Inferior parietal cortex (tissue), 1 donor: ENCODE data around the gene PLXND1.

Source experiments
- DNase-seq: peaks from one replicate; pipeline ENCODE4 v3.0.0-alpha.2; 2016; ENCODE audit errors: extremely low spot score

Gene PLXND1

DNA sequence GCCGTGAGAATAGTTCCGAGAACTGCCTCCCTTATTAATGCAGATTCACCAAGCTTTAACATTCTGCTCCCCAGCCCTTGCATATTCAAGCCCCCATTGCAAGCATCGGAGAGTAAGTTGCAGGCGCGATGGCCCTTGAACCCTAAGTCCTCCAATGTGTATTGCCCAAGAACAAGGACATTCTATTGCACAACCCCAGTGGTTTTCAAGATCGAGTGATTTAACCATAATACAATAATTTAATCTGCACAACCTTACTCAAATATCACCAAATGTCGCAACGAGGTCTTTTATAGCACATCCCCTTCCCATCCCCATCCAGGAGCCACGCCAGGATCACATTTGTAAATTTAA, 21.7 kb upstream of the PLXND1 start:
- DNase-seq = no peak

DNA sequence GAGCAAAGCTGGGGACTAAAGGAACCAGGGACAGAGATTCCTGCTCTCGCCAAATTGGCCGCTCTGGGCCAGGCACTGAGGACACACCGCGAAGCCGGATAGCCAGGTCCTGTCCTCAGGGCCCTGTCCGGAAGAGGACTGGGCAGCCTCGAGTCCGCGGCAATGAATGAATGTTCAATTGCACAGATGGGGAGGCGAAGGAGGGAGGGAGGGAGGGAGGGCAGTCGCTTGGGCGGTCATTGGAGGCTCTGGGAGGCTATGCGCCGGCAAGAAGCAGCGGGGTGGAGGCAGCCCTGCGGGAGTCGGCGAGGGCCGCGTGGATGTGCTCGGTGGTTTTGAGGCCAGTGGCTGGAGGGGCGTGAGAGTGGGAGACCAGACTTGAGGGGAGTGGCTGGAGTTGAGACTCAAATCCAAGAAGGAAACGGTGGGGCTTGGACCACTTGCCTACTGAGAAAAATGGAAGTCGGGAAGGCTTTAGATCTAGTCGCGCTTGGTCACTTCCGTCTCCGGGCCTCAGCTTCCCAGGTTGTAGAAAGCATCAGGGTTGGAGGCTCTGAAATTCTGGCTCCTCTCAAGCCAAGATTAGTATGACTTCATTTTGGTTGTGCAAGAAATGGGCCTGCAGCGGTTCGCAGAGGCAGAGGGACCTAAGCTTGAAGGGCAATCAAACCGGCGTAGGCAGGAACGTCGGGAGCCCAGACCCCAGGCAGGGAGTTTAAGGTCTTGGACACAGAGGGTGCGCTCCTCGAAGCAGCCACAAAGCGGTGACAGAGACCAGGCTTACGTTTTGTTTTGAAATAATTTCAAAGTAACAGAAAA, 21.1 kb upstream of the PLXND1 start:
- DNase-seq = peak; percentile 83

DNA sequence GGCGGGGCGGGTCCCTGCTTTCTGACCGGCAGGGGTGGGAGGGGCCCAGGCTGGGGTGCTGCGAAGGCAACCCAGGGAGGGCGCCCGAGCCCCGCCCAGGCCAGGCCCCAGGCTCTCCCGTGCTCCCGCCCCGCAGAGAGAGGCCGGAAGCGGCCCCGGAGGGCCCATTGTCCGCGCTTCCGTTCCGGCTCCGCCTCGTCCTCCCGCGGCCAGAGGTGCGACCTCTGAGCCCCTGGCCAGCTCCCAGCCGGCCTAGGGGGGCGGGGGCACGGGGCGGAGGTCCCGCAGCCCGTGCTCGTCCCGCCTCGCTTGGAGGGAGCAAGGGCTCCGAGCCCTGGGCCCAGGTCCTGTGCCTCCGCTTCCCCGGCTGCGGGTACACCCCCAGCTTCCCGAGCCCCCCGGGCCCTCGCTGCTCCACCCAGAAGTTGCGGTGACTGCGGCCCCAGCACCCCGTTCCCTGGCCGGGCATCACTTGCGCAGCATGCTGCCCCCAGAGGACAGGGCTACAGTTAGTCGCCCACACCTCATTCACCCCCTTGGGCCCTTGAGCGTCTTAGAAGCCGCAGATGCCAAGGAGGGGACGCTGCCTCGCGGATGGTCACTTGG, 20.4 kb upstream of the PLXND1 start:
- peak; percentile 64 for DNase-seq

DNA sequence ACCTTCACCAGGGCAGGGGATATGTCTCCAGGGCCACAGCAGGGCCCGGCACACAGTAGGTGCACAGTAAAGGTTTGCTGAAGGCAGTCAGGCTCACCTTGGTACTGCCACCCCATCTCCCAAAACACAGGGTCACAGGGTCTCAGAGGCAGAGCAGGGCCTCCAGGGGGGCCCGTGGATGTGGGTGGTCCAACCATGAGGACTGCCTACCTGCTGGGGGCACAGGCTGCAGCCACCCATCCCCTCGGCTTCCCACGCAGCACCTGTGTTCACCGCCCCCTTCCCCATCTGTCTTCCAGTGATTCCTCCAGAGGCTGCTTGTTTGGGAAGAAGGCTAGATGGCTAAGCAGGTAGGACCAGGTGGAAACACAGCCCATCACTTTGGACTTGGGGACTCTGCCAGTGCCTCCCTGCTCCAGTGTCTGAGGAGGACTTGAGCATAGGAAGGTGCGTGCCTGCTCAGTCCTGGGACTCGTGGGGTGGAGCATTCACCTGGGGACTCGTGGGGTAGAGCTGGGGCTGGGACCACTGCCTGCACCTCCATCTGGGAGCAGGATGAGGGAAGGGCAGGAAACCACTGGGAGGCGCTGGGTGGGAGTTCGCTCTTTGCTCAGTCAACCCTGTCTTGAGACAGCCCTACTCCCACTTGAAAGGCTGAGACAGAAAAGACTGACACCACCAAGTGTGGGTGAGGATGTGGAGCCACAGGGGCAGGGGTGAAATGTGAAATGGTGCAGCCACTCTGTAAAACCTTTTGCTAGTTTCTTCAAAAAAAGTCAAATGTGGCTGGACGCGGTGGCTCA, 18.8 kb upstream of the PLXND1 start:
- DNase-seq = no peak

DNA sequence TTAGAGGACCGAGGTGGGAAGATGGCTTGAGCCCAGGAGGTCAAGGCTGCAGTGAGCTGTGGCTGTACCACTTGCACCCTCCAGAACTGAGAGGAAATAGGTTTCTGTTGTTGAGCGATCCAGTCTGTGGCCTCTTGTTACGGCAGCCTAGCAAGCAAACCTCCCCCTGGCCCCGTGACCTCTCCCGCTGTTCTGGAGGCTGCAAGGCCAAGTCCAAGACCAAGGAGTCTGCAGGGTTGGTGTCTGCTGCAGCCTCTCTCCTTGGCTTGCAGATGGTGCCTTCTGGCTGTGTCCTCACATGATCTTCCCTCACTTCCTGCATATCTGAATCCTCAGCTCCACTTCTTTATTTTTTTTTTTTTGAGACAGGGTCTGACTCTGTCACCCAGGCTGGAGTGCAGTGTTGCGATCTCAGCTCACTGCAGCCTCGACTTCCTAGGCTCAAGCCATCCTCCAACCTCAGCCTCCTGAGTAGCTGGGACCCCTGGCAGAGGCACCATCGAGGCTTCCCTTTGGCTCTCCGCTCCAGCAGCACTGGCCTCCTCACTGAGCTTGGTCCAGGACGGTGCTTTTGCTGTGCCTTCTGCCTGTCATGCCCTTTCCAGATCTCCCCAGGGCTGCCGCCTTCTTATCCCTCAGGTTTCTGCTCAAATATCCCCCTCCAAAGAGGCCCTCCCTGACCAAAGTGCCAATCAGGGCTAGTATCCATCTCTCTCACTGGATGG, 18.0 kb upstream of the PLXND1 start:
- no peak for DNase-seq

DNA sequence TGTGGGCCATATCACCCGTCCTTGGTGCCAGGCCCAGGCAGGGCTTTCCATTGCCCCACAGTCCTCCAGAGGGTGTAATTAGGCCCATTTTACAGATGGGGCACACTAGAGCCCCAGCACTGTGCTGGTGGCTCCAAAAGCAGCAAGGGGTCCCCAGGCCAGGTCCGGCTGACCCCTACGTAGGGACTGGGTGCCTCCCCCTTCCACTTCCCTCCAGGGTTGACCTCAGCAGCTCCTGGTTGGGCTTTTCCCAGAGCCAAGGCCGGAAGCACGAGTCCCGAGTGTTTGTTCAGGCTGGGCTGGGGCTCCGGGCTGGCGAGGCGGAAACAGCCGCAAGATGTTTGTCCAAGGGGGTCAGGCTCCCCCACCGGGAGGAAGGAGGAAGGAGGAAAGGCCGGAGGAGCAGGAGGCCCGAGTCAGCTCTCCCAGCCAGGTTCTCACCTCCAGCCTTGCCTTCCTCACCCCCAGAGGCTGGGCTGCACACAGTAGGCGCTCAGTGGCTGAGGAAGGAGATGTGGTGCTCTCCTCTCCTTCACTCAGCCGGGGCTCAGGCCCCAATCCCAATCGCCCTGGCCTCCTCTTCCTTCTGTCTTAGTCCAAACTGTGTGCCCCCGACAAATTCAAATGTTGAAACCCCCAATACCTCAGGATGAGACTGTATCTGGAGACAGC, 17.1 kb upstream of the PLXND1 start:
- no peak for DNase-seq

DNA sequence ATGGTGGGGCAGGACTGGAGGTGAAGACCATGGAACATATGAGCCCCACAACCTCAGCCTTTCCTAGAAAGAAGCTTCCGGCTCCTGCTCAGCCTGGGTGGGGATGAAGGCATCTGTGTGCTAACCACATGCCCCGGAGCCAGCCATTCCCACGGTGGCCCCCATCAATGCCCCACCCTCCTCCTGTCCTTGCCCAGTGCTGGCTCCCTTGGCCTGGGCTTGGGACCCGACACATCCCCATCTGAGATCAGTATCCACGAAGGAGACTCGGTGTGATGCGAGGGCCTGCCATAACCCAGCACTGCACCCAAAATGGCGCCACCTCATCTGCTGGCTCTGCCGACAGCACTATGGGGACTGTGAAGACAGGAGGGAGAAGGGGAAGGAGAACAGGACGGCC, 16.5 kb upstream of the PLXND1 start:
- DNase-seq = no peak

DNA sequence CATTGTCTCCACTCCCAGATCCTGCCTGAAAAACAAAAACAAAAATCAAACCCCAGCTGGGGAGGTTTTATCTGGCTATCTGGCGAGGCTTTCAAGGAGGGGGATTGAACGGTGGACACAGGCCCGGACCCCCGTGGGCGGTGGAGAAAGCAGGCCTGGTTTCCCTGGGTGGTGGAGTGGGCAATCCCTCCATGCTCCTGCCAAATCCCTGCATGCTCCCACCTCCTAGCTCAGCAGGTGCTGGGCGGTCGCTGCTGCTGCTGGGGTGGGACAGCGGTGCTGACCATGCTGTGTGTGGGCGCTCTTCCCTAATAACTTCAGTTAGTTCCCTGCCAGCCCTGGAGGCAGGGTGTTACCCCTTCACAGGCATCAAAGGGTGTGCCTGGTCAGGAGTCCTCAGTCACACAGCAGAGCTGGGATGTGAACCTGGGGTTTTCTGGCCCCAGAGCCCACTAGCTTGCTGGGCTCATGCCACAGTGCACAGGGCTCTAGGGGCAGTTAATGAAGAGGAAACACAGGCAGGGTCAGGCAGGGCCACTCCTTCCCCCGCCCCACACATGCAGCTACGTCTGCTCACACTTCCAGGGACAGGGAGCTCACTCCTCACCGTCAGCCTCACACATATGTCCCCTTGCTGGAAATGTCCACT, 15.9 kb upstream of the PLXND1 start:
- DNase-seq = no peak

DNA sequence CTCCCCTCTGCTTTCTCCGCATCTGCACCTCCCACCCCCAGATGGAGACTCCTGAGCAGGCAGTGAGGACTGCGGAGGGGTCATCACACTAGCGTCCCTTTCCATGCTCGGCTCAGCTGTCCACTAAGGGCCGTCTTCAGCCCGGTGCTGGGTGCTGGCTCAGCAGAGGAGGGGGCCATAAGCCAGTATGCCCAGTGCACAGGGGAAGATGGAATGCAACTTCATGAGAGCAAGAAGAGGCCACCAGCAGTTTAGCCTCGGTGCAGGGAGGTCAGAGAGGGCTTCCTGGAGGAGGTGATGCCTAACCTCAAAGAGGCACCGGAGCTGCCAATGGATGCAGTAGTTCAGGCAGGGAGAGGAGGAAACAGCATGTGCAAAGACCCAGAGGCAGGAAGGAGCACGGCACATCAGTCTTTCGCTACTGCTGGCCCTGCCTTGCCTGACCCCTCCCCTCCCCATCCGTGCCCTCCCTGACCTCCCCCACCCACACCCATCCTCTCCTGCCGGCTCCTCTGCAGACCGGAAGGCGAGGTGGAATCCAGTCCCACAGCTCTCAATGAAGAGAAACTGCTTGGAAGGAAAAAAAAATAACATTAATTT, 15.2 kb upstream of the PLXND1 start:
- DNase-seq = no peak

DNA sequence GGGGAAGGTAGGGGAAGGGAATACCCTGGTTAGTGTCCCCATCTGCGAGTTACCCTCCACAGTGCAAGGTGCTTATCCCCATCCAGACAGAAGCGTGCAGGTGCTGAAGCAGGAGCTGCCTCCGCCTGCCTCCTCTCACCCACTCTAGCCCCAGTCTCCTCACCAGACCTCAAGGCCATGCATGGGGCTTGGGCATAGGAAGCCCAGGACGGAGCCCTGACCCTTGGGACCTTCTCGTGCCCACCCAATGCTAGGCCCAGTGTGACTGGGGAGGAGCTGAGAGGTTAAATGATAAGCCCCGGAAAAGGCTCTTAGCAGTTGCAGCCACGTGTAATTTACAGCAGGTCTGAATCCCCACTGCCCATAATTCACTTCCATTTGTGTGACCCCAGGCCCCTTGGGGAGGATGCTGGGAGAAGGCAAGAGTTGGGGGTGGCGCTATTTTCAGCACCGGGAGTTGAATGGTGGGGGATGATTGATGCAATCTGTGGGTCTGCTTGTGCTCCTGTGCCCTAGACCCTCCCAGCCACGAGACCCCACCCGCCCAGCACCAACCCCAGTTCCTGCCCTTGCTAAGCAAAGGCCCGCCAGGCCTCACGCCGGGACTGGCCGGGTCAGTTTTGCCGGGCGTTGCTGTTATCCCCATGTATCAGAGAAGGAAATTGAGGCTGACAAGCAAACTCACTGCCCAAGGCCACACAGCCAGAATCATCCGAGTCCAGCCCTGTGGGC, 14.5 kb upstream of the PLXND1 start:
- DNase-seq = no peak

DNA sequence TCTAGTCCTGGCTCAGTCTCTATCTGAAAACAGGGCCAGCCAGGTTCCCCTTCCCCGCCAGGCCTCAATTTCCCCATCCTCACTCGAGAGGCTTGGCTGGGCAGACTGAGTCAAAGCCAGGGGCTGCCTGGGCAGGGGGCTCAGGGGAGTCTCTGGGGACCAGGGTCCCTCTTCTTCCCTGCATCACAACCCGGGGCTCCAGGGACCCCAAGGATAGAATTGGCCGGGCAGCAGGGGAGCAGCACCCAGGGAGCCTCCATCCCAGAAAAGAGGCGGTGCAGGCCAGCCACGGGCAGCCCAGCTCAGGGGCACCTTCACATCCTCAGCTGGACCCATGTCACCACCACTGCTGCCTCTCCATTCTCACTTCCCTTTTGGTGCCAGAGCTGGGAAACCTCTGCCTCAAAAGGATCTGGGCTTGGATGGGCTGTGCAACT, 13.3 kb upstream of the PLXND1 start:
- DNase-seq = no peak

DNA sequence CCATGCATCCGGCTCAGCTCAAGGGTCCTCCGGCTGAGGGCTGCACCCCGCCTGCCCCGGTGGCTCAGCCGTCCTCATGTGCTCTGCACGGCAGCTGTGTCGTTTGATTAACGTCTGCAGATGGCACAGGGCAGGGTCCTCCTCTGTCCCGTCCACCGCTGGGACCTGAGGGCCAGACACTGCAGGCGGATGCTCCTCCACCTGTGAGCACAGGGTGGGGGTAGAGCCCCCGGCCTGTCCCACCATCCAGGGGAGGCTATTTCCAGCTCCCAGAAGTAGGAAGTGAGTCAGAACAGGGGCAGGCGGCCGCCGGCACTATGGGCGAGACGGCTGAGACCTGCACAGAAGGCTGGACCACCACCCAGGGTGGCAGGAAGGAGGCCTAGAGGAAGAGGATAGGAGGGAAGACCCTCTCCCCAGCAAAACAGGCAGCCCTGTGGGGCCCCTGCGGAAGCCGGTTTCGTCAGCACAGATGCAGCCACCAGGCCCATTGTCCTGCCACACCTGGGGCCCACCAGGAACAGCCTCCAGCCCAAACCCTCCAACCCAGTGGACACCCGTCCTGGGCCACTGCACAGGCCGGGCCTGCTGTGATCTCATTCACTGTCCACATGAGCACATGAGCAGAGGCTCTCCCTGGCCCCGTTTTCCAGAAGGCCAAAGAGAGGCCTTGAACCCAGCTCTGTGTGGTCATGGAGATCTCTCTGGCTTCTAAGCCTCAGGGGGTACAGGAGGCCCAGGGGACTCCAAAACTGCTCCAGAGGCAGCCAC, 12.6 kb upstream of the PLXND1 start:
- no peak for DNase-seq

DNA sequence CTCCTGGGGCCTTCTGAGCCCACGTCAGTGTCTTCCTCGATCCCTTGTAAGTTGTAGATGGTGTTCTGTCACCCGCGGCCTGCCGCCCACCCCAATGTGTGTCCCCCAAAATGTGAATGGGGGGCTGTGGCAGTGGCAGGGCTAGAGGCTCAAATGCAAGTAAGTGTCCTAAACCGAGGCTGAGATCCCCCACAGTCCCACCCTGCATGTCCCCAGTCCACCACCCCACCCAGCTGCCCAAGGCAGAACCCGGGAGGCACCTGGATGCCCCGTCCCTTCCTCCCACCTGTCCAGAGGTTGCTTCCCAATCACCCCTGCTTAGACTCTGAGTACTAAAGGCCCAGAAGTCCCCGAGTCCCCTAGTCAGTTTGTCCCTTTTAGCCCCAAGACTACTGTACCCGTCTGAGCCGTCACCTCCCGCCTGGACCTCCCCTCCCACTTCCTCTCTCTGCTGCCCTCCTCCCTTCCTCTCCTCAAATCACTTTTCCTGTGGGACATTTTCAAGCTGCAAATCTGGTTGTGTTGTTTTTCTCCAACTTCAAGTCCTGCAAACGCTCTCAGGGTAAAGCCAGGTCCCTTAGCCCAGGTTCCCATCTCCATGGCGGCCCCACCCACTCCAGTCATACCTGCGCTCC, 11.8 kb upstream of the PLXND1 start:
- DNase-seq = no peak

DNA sequence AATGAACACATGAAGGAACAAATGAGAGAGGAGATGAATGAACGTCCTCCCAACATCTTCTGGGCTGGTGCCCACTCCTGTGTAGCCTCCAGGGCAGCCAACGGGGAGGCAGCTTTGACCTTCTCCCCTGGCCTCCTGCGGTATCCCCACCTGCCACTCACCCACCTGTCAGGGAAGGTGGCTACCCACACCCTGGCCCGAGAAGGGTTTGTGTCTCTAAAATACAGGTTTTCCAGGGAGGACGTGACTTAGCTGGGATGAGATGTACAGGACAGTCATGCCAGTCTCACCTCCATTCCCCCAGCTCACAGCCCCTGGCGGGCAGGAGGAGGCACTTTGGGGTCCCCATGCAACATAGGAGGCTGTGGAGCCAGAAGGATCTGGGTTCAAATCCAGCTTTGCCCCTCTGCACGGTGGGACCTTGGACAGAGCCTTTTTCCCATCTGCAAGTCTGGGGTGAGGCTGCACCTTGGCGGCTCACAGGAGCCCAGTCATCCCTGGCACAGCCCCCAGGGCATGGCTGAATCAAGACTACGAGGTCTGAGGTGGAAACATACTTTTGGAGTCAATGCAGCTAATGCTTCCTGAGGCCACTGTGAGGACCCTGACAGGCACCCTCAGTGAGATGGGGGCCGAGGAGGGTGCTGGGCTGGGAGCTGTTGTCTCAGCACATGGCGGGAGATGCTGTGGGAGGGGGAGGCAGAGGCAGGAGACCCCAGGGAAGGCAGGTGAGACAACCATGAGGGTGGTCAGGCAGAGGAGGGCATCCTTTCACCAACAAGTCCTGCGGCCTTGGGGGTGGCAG, 11.1 kb upstream of the PLXND1 start:
- no peak for DNase-seq

DNA sequence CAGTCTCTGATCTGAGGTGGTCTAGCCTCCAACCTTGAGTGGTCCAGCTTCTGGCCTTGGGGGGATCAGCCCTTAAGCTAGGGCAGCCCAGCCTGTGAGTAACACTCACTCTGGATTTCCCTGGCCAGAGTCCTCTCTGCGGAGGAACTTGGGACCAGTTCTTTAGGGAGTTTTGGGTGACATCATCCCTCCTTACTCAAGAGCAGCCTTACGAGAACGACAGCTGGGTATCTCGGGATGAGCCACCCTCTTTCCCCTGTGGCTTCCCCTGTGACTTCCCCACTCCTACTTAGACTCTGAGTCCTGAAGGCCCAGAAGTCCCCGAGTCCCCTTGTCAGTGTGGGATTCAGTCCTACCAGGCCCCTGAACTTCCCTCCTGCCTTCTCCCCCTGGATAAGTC, 10.2 kb upstream of the PLXND1 start:
- no peak for DNase-seq

DNA sequence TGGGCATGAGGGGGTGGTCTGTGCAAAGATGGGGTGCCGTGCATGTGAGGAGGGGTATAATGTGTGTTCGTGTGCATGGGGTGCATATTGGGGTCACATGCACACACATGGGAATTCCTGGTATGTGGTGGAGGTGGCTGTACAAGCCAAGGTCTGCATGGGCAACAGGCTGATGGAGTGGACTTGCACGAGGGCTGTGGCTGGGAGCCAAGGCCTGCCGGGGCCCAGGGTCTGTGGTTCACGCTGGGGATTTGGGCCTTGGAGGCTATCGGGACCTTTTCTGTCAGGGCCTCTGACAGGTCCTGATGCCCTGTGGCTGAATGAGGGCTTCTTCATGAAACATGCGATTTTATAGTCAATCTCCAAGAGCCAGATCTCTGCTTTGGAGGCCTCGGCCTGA, 9.8 kb upstream of the PLXND1 start:
- DNase-seq = no peak

DNA sequence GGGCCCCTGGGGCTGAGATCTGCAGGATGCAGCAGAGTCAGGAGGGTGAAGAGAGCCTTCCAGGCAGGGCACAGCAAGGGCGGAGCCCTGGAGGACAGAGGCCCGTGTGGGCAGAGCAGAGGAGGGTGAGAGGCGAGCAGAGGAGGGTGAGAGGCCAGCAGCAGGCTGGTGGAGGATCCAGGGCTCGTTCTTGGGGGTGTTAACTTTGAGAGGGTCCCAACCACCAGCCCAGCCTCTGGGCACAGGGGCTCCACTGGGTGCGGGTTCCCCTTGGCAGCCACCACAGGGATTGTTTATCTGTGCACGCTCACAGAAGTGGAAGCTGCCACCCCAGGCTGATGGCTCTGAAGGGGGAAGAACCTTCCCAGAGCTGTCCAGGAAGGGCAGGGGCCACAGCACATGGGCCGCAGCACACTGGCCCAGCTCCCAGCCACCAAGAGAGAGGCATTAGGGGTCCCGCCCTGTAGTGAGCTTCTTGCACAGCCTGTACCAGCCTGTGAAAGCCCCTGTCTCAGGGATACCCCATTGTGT, 9.3 kb upstream of the PLXND1 start:
- no peak for DNase-seq

DNA sequence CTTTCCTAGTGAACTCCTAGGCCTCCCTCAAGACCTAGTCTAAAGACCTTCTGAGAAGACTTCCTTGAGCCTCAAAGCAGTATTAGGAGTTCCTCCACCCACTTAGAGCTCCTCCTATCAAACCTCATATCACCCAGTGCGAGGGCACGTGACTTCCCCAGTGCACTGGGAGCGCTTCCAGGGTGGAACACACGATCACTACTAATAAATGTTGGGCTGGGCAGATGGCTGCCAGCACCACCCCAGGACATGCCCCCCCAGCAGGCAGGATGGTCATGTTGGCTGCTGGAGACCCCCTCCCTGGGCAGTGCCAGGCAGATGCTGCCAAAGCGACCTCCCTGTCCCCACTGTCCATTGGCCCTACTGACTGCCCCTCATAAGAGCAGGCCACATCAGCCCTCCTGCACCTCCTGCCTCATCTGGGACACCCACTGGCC, 8.5 kb upstream of the PLXND1 start:
- no peak for DNase-seq
